Left cardiac atrium (tissue), 4 donors: ENCODE data around the gene CACNA1D. TPM values are rescaled to one million over a fixed set of nuclear protein-coding genes. Genes with fewer than 3 reads are reported as not detected.

Source experiments
- ATAC-seq, 2 donors: fragments of 200-7000 bp; cut with Tn5 transposase; one replicate each; pipeline ENCODE4 v1.9.1; 2020; ENCODE audit warnings: mild to moderate bottlenecking in 2 of 2, moderate library complexity in 2 of 2
- DNase-seq: peaks from one replicate; pipeline ENCODE4 v3.0.0-alpha.2; 2020
- intact Hi-C, 2 donors: fragments of 100-400 bp; cut with DNase I; formaldehyde crosslinking; loops; one replicate each; pipeline versions ENCODE4 v1.14.1 to v1.15.1; 2022 to 2023
- total RNA-seq, 2 donors: library from RNA; stranded (reverse); fragmentation: NEBNext Ultra II Directional; extraction: Animal tissue kit (Norgen Biotek cat#: 25700); gene quantifications; one replicate each; pipeline ENCODE4 v1.2.1, GENCODE V29; 2021
- donor health status: DM: no; HTN: yes; CAD: no.
- donor health status: DM: no; HTN: yes; CAD: no; lungs with severe emphysema.
- donor health status: DM: yes; HTN: yes; CAD: no.
- donor health status: Dilated cardiomyopathy.

Gene CACNA1D
- total RNA-seq, 2 donors from 2014 or later, result 2.4 to 6.9 TPM

DNA sequence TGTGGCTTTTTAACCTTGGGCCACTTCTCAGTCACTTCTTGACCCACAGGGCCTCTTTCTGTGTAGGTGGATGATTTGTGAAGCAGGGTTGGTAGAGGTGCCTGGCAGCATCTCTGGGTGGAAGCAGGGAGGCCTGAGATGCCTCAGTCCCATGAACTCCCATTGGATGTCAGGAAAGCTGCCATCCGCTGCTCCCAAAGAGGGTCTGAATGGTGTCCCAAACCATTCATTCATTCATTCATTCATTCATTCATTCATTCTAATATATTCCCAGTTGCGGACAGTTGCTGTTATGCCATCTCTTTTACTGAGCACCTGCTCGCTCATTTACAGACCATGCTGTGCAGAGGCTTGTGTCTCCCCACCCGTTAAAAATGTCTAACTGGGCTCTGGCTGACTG is 253.1 kb downstream of the CACNA1D start:
- no peak for ATAC-seq
- intact Hi-C loops, result no loop called here
- DNase-seq, result no peak

DNA sequence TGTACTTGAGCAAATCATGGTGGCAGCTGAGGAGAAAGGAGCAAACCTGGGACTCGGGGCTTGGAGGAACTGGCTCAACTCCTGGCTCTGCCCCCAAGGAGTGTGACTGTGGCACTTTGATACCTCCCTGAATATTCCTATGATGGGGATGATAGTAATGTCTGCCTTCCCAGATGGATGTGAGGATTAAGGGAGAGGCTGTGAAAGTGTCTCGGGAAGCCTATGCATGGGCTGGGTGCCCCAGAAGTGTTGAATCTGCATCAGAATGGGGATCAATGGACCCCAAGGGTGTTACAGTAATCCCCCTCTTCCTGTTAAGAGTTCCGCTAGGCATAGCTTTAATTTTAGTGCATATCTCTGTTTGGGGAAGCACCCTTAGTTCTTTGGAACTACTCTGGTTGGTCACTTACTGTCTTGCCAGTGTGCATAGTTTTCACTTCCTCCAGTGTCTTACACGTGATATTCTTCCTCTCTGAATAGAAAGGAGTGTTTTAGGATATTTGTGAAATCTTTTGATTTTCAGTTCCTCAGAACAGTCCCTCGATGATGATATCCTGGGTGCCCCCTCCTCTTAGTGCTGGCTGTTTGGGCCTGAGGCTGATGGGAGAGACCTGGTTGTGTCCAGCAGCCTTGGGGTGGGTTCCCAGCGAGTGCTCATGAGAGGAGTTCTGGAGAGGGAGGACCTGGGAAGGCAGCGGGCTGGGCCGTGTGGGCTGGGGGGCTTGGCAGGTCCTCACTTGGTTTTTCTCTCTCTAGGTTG is 254.3 kb downstream of the CACNA1D start:
- intact Hi-C loops, result no loop called here
- ATAC-seq, result peak; percentile 50 to 52
- no peak for DNase-seq

DNA sequence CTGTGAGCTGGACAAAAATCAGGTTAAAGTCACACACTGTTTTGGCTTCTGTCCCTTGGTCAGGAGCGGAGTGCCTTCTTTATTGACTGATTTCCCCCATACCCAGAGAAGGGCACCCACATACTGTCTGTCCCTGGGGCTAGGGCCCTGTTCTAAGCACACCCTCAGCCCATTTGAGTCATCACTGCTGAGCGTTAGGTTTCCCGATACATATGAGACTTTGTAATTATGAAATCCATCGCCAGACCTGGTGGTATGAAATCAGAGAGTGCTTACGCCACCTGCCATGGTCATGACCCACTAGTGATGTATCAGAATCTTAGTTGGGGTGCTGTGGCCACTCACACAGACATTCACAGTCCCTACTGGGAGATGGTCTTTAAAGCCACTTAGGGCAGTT is 255.0 kb downstream of the CACNA1D start:
- ATAC-seq (no peak), DNase-seq (no peak)
- intact Hi-C loops, result no loop called here

DNA sequence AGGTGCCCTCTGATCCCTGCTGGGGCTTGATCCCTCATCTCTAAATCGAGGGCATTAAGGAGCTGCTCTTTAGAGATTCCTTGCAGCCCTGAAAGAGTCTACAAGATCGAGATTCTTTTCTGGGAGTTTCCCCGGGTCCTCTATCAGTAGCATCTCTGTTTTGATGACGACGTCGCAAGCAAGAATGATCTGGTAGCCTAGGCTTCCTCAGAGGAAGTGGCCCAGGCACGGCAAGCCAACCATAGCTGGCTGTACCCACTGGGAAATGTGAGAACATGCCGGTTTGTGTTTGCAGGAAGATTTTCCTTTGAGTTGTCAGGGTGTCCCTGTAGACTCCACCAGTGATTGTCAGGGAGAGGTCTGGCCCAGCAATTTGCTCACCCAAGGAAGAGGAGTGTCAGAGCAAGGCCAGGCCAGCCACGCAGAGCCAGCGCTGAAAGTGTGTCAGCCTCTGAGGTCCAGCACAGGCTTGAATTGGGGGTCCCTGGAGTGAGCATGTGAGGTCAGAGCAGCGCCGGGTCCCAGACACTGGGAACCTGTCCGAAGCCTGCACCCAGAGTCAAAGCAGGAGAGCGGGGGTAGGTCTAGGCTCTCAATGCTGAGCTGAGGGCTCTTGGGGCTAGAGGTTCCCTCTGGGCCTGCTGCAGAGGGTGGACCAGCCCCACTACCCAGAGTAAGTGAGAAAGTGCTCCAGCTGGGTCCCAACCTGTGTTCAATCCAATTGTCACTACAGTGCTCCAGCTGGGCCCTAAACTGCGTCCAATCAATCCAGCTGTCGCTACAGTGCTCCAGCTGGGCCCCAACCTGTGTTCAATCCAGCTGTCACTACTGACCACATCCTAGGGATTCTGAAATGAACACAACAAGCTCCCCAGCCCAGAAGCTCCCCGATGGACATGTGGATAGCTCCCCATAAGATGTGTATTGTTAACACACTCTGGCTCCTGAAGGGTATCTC is 256.1 kb downstream of the CACNA1D start:
- DNase-seq (no peak), ATAC-seq (peak in 1 of 2 donors; percentile 61)
- intact Hi-C loops, result no loop called here

DNA sequence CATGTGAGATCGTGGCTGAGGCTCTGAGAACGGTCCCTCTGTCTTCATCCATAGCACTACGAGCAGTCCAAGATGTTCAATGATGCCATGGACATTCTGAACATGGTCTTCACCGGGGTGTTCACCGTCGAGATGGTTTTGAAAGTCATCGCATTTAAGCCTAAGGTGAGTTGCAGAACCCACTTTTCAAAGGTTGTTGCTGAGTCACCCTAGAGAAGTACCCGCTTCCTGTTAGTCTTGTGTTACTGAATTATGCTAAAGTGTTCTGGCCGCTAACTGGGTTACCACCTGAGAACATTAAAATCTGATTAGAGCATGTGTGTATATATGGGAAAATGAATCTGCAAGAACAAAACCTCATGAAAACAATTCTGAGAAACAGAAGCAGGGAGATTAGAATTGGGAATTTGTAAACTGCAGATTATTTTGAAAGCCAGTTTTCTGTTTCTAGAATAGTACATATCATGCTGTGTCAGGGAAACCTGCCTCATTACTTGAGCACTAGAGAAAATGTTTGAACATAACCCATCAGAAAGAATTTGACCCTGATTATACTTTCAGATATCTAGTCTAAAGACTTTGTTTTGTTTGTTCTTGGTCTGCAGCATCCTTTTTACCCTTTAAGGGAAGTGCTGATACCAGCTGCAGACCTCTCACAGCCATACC is 259.2 kb downstream of the CACNA1D start:
- intact Hi-C loops, result no loop called here
- no peak for DNase-seq
- no peak for ATAC-seq

DNA sequence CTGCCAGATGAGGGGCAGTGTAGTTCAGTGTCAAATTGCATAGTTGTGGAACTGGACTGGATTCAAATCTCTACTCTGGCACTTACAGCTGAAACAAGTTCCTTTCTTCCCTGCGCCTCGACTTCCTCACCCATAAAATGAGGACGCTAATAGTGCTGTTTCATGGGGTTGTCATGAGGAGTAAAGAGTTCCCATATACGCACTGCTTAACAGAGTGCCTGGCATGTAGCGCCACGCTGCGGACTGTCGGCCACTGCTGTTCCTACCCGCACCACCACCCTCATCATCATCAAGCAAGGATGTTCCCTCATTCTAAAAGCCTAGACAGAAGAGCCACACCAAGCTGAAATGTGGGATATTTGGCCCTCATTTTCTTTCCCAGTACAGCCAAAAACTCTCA is 259.9 kb downstream of the CACNA1D start:
- peak; percentile 35 to 53 for ATAC-seq
- intact Hi-C loops, result no loop called here
- no peak for DNase-seq

DNA sequence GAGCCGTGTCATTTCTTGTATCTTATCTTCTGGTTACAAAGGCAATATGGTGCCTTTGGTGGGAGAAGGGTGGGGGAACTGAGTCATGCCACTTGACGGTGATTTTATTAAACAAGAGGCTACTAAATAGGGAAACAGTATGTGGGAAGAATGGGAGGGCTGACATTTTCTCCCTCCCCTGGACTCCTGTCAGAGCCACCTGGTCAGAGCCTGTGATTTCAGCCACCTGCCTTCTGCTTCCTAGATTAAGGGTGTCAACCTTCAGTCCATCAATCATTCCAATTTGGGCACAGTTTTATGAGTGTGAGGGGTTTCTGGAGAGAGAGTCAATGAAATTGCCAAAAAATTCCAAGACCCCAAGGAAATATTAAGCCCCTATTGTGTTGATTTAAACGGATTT is 264.4 kb downstream of the CACNA1D start:
- DNase-seq (no peak), ATAC-seq (no peak)
- intact Hi-C loops, result no loop called here

DNA sequence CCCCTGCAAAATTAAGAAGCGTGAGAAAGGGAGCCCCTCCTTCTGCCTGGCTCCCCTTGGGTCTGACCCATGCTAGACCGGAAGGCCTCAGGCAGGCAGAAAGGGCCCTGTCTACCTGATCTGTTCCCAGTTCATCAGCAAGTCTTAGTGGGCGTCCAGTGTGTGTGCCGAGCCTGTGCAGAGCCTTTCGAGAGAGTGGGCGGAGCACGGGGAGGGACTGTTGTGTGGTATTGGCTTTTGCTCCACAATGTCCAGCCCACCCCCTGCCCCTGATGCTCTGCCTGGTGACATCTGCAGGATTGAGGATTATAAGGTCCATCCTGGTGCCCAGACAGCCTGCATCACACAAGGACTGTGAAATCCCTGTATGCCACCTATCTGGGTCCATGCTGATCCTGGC is 268.9 kb downstream of the CACNA1D start:
- intact Hi-C loops, result no loop called here
- no peak for ATAC-seq
- DNase-seq, result no peak

DNA sequence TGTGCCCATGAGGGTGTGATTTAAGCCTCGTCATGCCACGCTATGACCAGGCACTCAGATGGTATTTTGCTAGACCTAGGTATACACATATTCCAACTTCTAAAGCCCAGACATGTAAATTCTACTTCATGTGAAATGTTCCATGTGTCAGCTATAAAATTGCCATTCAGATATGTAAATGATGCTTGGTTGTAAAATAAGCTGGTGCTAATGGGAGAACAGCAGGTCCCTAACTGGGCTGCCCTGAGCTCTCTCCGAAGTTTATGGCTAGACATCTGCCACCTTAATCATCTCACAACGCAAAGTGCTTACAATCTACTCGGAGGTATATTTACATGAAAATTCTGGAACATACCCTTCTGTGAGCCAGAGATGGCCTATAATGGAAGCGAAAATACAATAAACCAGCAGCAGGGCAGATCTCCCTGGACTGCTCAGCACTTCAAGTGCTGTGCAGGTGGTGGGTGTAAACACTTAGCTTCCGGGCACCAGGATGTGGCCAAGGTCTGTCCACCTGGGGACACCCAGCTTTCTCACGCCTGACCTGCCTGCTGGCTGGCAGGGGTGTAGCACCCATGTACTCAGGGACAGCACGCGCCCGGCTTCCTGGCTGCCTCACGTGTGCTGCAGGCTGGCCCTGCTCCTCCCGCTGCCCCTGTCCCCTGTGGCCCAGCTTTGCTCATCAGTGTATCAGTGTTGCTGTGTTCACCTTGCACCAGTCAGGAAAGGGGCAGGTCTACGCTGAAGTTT is 269.8 kb downstream of the CACNA1D start:
- no peak for DNase-seq
- intact Hi-C loops, result no loop called here
- ATAC-seq, result no peak

DNA sequence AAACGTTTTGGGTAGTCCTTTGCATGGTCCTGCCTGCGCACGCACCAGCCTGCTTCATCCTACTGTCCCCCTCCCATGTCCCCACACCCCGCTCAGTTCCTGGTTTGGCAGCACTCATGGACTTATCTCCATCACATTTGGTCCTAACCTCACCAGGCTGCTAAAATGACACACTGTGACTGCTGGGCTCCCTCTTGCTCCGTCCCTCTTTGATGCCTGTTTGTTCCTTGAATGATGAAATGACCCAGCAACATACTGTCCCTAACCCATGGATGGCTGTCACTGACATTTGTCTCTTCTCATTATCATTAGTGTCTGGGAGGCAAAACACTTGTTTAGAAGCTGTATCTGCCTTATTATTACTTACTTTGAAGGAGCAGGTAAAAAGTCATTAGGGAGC is 271.3 kb downstream of the CACNA1D start:
- intact Hi-C loops, result no loop called here
- ATAC-seq (no peak), DNase-seq (no peak)

DNA sequence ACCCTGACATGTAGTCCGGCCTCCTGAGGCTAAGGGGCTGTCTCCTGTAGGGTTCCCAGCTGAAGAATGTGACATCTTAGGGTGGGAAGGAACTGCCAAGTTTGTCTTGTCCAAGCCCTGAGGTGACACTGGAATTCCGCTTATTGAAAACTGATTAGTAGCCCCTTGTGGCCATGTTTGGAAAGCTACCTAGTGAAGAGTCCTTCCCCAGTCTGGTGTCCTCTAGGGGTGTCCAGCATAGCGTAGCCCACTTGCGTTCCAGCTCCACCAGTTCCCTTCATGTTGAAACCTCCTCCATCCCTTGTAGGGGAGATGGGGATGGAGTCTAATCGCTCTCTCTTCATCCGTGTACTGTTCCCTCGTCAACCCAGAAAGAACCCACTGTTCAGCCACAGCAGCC is 272.3 kb downstream of the CACNA1D start:
- no peak for ATAC-seq
- intact Hi-C loops, result no loop called here

DNA sequence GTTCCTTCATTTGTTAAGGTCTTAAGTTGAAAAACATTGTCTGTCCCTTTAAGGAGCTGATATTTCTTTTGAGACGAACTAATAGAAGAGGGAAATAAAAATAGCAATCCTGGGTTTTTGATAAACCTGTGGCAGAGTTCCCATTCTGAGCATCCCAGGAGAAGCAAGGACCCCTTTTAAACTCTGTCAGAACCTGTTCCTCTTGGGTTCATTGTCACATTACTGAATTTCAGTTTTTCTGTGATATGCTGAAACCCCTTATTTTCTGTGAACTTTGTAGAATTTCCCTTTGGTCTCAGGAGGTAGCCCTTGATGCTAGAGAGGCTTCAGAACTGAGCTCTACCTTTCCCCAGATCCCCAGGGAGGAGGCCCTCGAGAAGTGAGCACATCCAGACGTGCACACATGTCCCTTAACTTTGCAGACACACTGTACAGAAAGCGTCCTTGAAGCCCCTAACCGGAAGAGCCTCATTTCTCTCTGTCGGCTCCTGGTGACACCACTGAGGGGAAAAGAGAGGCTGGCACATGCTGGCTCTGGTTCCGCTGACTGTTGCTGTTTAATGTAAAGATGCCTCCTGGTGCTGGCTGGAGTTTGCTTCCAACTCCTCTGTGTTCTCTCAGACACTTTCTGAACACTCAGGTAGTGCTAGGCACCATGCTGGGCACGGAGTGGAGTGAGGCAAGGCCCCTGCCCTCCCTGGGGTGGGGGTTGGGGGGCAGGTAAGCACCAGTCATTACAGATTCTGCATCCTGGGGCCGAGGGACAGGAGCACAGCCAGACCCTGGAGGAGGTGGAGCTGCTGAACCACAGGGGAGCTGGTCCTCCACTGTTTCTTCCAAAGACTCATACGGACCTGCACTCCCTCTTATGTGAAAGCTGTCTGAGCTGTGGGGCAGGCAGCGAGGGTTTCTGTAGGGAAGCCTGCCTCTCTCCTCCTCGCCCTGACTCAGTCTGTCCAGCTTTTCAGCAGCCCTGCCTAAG is 274.4 kb downstream of the CACNA1D start:
- DNase-seq (no peak), ATAC-seq (no peak)
- intact Hi-C loops, result no loop called here

More for the DNA sequence above, 272.3 kb downstream of the CACNA1D start:
- DNase-seq, result no peak

DNA sequence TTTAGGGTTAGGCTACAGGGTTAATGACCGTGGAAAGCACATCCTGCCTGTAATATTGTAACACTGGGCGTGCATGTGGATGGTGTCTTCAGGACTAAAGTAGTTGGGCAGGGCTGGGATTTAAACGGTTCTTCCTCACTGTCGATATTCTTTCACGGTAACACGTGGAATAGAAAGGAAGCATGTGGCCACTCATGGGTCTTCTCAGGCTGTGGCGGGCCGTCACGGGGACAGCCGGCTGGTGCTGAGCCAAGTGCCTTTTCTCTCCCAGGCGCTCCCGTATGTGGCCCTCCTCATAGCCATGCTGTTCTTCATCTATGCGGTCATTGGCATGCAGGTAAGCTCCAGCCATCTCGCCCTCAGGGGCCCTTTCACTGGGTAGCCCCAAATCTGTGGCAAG is 278.2 kb downstream of the CACNA1D start:
- no peak for DNase-seq
- intact Hi-C loops, result no loop called here
- no peak for ATAC-seq

DNA sequence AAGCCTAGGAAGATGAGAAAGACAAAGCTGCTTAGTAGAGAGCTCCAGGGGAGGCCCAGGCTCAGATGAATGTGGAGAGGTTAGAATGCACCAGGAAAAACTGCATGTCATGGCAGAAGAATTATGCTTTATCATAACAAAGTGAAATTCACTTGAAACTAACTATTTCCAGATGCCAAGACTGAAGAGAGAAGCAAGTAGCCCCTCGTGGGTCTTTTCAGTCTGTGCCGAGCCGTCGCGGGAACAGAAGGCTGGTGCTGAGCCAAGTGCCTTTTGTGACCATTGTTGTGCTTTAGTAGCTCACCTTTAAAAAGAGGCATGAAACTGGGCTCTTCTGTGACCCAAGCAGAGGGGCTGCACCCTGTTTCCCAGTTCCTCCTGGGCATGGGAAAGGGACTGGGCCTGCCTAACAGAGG is 278.6 kb downstream of the CACNA1D start:
- ATAC-seq (no peak), DNase-seq (no peak)
- intact Hi-C loops, result no loop called here

DNA sequence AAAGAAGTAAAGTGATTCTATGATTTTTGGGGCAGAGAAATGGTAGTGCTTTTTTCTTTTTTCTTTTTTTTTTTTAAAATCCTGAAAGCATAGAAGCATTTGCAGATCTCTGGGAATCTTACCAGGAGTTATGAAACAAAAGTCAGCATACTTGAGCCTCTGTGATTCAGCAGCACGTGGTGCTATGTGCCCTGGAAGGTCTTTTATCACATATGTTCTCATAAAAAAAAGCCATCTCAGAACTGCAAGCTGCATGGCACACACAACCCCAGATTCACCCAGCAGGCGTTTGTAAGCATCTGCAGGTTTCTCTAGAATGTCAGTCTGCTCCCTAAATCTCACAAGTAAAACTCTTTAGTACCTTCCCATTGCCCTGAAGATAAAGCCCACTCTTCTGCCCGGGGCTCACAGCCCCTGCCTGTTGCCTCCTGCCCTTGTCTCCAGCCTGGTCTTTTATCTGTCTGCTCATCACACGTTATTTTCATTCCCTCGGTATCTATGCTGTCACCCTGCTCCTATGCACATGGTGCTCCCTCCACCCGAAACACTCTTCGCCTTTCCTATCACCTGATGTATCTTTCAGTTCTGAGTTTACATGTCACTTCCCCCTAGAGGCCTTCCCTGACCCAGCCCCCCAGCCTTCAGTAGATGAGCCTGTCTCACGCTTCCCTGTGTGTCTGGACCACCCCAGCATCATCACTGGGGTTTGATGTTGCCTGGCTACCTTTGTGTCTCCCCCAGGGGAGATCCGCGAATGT is 279.4 kb downstream of the CACNA1D start:
- ATAC-seq (peak; percentile 51 to 78), DNase-seq (no peak)
- intact Hi-C loops, result no loop called here

DNA sequence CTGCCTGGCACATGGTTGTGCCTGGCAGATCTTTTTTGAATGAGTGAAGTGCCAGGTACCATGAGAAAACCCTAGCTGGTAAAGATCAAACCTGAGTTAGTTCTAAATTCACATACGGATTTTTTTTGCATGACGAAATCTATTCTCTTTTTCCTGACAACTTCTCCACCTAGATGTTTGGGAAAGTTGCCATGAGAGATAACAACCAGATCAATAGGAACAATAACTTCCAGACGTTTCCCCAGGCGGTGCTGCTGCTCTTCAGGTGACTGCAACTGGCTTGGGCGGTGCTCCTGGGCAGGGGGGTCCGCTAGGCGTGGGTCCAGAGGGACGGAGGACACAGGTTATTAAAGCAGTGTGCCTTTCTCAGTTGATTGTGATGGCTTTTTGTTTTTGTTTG is 280.0 kb downstream of the CACNA1D start:
- intact Hi-C loops, result no loop called here
- DNase-seq, result no peak
- no peak for ATAC-seq

DNA sequence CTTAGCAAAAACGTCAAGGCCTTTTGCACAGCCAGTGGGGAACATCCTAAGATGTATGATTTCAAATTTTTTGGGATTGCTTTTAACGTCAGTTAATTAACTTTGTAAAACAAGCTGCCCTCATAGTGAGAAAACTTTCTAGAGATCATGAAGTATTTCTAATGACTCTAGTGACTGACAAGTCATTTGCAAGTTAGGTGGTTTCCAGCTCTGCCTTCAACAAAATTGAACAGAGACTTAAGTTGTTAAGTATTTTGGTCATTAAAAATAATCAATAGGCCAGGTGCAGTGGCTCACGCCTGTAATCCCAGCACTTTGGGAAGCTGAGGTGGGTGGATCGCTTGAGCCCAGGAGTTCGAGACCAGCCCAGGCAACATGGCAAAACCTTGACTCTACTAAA is 280.6 kb downstream of the CACNA1D start:
- DNase-seq, result no peak
- intact Hi-C loops, result no loop called here
- ATAC-seq, result no peak
